ENCODE data around the gene STON2. TPM values are rescaled to one million over a fixed set of nuclear protein-coding genes. Genes with fewer than 3 reads are reported as not detected.

STON2 gene
- total and polyA plus RNA-seq, 8 donors = 0.76 to 4.6 (median 1.8) TPM

GRCh38 chr14:81396113-81396512 is 4.0 kb downstream of the STON2 start:
- ATAC-seq (no peak), DNase-seq (no peak), FAIRE-seq (no peak)
- TF ChIP-seq CTCF (IDR thresholded peaks at IDR 0.05) = no peak
- Histone ChIP-seq H3K27ac (no peak overlapping the region), H3K4me1 (no peaks in the 10 kb centered on the region), H3K36me3 (no peaks in the 10 kb centered on the region), H3K9me3 (no peaks in the 10 kb centered on the region), H3K27me3 (no peaks in the 10 kb centered on the region), H3K4me3 (no peak overlapping the region)
- 92 to 96% methylated on average over 7 of the region's 7 CpGs for WGBS, 2 donors
- intact Hi-C loops (cut with DNase I) = no loop called here

GRCh38 chr14:81394739-81395138 is 5.4 kb downstream of the STON2 start:
- no peaks in the 10 kb centered on the region for H3K27me3 ChIP-seq
- H3K9me3 ChIP-seq = no peaks in the 10 kb centered on the region
- H3K4me1 ChIP-seq = no peaks in the 10 kb centered on the region
- no peak overlapping the region for H3K27ac ChIP-seq
- intact Hi-C loops (cut with DNase I) = no loop called here
- no peak overlapping the region for H3K4me3 ChIP-seq
- ATAC-seq (no peak), FAIRE-seq (no peak), DNase-seq (no peak)
- WGBS, 2 donors = 82 to 95% methylated on average over 1 of the region's 1 CpG
- TF ChIP-seq CTCF (IDR thresholded peaks at IDR 0.05) = no peak
- no peaks in the 10 kb centered on the region for H3K36me3 ChIP-seq

- FAIRE-seq = no peak
- Histone ChIP-seq H3K27me3 (no peaks in the 10 kb centered on the region), H3K4me1 (no peaks in the 10 kb centered on the region), H3K27ac (no peak overlapping the region), H3K9me3 (no peaks in the 10 kb centered on the region), H3K36me3 (no peaks in the 10 kb centered on the region), H3K4me3 (no peak overlapping the region)
- TF ChIP-seq CTCF (IDR thresholded peaks at IDR 0.05) = no peak
- 81 to 83% methylated on average over 6 of the region's 6 CpGs for WGBS, 2 donors
- DNase-seq = no peak
- no peak for ATAC-seq
- intact Hi-C loops (cut with DNase I) = no loop called here
Observed at GRCh38 chr14:81392976-81393643, 7.0 kb downstream of the STON2 start.

DNA sequence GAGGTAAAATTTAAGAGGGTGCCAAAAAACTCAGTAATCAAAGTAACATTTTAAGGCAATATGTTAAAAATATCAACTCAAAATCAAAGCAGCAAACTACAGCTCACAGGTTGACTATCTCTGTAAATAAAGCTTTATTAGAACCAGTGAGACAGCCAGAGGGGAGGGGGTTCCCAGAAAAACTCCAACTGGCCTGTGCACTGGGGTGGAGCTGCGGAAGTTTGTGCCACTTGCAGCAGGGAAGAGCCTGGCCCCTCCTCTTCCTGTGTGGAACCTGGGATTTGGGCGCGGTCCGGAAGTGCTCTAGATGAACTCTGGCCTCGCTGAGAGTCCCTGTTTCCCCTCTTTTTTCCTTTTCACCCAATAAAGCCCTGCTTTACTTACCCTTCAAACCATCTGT is 8.1 kb downstream of the STON2 start:
- no peak overlapping the region for H3K4me3 ChIP-seq
- no peaks in the 10 kb centered on the region for H3K36me3 ChIP-seq
- FAIRE-seq = no peak
- H3K27me3 ChIP-seq = no peaks in the 10 kb centered on the region
- intact Hi-C loops (cut with DNase I) = no loop called here
- ATAC-seq = no peak
- H3K9me3 ChIP-seq = no peaks in the 10 kb centered on the region
- TF ChIP-seq CTCF (IDR thresholded peaks at IDR 0.05) = no peak
- 90 to 94% methylated on average over 5 of the region's 5 CpGs for WGBS, 2 donors
- H3K4me1 ChIP-seq = no peaks in the 10 kb centered on the region
- DNase-seq = no peak
- no peak overlapping the region for H3K27ac ChIP-seq

- no peak for DNase-seq
- H3K27ac ChIP-seq = no peak overlapping the region
- no peaks in the 10 kb centered on the region for H3K36me3 ChIP-seq
- intact Hi-C loops (cut with DNase I) = no loop called here
- no peak for ATAC-seq
- H3K4me3 ChIP-seq = no peak overlapping the region
- FAIRE-seq = no peak
- WGBS, 2 donors = 77 to 89% methylated on average over 3 of the region's 3 CpGs
- no peaks in the 10 kb centered on the region for H3K9me3 ChIP-seq
- TF ChIP-seq CTCF (IDR thresholded peaks at IDR 0.05) = no peak
- H3K4me1 ChIP-seq = no peaks in the 10 kb centered on the region
- H3K27me3 ChIP-seq = no peaks in the 10 kb centered on the region
Observed at GRCh38 chr14:81390696-81391095, 9.4 kb downstream of the STON2 start.
